NCI-H1105 treated with DMSO at 0.1 percent for 48 hours (cell line): ENCODE data around the gene HSH2D.

Experiments used
- DNase-seq: peaks from one replicate; lab custom pipeline; 2025; lab: John Stamatoyannopoulos, UW

The HSH2D gene

GRCh38 chr19:16197622-16198369 is 54.3 kb downstream of the HSH2D start, which contains the start of gene AP1M1:
Gene AP1M1, plus strand, starts transcription at chr19:16197911. Its CDS starts 116 bp downstream, at chr19:16198027.
- peak; percentile 96 for DNase-seq

- no peak for DNase-seq
Measured at GRCh38 chr19:16198370-16198651, 54.8 kb downstream of the HSH2D start.

DNA sequence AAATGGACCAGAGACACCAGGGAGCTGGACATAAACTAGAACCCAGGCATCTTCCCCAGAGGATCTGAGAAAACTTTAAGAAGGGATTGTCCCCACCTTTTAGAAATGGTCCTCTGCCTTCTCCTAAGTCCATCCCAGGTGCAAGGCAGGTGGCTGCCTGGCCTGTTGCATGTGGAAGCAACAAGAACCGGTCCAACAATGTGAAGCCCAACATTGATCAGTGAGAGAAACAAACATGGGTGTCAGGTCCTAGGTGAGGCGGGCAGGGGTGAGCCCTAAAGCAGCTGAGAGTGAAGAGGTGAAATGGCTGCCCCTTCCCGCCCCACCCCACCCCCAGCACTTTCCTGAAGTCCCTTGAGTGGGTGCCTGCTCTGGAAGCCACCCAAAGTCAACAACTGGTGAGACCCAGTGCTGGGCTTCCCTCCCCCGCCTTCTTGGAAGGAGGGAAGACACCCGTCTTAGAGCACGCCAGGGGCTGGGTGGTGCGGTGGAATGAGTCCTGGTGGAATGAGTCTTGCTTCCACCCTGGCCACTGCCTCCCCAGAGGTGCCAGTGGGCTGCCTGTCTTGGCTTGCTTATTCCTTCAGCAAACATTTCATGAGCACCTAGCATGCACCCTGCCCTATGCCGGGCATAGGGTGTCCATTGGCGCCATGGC is 55.9 kb downstream of the HSH2D start:
- no peak for DNase-seq

DNA sequence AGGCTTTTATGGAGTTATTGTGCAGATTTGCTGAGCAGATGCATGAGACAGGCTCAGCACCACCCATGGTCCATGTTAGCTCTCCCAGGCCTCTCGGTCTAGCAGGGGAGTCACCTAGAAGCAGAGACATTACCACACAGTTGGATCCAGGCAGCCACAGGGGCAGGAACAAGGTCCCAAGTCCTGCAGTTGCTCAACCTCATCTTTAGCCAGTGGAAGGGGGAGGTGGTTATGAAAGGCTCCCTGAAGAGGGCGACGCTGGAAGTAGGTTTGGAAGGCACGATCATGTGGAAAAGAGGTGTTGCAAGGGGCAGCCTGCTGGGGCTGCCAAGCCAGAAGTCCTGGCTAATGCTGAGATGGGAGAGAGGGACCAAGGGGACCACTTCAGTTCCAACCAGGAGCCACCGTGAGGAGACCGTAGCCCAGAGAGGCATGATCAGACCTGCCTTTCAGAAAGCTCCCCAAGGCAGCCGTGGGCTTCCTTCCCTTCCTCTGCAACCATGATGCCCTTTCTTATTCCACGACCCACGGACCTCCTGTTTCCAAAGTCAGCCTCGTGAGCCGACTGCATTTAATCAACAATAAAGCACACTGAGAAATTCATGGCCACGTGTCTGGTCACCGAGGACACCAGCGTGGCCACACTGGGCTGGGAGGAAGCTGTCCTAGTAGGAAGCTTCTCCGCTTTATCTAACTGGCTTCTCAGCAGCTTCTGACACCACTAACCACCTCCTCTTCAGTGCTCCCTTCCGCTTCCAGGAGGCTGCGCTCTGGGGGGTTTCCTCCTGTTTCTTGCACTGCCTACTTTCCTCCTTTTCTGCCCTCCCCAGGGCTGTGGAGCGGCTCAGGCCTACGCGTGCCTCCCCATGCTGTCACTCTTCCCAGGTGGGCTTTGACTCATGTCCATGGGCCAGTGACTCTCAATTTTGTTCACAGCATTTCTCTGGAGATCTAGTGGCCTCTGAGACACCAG is 56.8 kb downstream of the HSH2D start:
- no peak for DNase-seq

DNA sequence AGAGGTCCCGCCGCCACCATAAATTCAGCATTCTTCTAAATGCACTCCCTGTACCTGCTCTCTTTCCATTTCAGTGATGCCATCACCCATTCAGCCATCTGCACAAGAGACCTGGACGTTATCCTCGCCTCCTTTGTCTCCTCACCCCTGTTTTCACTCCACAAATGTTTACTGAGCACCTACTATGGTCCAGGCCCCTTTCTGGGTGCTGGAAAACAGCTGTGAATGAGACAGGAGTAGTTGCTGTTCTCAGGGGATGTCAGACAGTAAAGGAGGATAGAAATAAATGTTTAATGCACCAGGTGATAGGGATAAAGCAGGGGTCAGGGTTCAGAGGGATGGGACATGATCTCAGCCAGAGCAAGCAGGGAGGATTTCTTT is 57.5 kb downstream of the HSH2D start:
- no peak for DNase-seq

DNA sequence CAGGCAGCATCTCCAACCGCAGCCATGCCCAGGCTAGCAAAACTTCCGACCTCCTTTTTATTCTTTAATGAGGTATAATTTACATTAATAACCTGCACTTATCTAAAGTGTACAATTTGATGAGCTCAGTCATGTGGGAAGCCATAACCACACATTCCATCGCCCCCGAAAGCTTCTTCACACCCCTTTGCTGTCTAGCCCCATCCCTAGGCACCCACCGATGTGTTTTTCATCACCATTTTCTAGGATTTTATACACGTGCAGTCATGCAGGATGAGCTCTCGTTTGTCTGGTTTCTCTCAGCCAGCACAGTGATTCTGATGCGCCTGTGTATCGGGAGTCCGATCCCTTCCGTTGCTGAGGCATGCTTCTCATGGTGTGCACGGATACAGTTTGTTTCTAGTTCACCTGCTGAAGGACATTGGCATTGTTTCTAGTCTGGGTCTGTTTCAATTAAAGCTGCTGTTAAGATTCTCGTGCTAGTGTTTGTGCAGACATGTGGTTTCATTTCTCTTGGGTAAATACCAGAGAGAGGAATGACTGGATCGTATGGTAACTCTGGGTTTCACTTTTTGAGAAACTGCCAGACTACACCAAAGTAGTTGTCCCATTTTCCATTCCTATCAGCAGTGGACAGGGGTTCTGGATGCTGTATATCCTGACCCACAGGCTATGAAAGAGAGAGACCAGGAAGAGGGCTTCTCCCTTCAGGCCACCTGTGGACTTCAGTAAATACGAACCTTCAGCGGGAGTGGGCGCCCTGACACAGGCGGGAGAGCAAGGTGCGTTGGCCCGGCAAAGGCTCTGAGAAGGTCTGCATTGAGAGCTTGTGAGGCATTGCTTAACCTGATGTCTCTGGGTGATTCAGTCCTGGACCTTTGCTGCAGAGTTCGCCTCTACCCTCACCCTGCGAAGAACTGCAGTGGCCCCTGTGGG is 59.1 kb downstream of the HSH2D start:
- no peak for DNase-seq

DNA sequence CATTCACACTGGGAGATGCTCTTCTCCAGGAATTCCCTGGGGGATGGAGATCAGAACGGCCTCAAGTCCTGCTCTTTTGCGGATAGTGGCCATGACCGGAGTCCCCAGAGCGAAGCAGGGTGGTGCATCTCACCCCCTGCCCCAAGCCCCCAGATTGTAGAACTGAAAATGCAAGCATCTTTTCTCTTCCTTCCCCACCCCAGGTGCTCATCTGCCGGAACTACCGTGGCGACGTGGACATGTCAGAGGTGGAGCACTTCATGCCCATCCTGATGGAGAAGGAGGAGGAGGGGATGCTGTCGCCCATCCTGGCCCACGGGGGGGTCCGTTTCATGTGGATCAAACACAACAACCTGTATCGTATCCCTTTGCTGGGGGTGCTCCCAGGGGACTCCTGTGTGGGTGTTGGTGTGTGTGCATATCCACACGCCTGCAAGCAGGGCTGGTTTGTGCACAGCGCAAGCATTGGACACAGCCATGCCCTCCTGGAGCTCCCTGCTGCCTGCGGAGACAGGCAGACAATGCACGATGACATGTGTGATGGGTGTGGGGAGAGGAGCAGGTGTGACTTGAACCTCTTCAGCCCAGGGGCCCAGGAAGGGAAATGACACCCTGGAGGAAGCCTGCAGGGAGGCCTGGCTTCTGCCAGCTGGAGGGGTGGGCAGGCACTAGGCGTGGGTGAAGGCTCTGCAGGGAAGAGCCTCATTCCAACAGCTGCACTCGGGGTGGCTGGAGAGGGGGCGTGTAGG is 59.9 kb downstream of the HSH2D start:
- DNase-seq, result no peak

- no peak for DNase-seq
Measured at GRCh38 chr19:16204005-16204294, 60.5 kb downstream of the HSH2D start.

GRCh38 chr19:16205205-16206045 is 61.9 kb downstream of the HSH2D start:
- no peak for DNase-seq

DNA sequence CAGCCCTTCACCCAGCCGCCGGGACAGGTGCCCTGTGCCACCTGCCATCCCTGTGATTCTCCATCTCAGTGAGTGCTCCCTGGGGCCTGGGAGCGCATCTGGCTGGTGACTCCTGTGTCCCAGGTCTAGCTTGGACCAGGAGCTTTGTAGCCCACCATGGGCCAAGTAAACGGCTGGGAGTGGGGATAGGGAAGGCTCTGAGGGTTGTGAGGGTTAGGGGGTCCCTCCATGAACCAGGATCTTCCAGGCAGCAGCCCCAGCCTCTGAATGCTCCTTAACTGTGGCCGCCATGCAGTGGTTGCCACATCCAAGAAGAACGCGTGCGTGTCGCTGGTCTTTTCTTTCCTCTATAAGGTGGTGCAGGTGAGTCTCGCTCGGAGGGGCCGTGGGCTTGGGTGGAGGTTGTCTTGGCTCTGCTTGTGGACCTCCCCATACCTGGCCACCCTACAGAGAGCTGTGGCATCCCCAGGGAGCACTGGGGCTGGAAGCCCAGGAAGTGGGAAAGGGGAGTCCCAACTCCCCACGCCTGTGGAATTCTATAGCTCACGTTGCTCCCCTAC is 62.6 kb downstream of the HSH2D start:
- no peak for DNase-seq

GRCh38 chr19:16206637-16207036 is 63.2 kb downstream of the HSH2D start:
- no peak for DNase-seq

- no peak for DNase-seq
Measured at GRCh38 chr19:16207063-16207462, 63.6 kb downstream of the HSH2D start.

DNA sequence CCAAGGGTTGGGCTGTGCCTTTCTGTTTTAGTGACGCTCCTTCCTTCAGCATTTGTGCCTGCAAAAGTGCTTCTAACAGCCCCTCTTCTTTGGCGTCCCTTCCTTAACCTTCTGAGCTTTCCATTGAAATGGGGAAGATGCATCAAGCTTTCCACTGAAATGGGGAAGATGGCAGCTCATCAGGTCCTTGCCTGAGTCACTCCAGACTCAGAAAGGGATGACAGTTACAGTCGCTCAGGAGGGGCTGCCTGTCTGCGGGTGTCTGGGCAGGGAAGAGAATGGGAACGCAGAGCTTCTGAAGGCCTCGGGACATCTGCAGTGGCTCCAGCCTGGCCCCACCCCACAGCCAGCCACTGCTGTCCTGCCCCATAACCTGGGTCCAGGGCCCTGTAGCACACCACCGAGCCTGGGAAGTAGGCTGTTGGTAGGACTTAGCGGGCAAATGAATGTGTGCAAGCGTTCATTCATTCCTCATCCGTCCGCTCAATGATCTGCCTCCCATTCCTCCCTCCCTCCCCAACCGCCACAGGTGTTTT is 64.1 kb downstream of the HSH2D start:
- DNase-seq, result no peak
